Measurements from ENCODE around the gene ZNF224.

The ZNF224 gene

GRCh38 chr19:44131955-44132354, 37.8 kb downstream of the ZNF224 start:
- DNase-seq (ENCODE audit: low spot score): no peak

GRCh38 chr19:44141191-44142058, 47.3 kb downstream of the ZNF224 start, which contains the start of gene ZNF234:
ZNF234 (plus strand) TSS chr19:44141554; CDS start chr19:44144633, 3,079 bp downstream.
- DNase-seq (ENCODE audit: low spot score): peak; percentile 89

- no peak for DNase-seq (ENCODE audit: low spot score)
Measured at GRCh38 chr19:44142059-44142433, 47.9 kb downstream of the ZNF224 start.

GRCh38 chr19:44149776-44150175, 55.6 kb downstream of the ZNF224 start:
- DNase-seq (ENCODE audit: low spot score): no peak

- DNase-seq (ENCODE audit: low spot score): no peak
Measured at GRCh38 chr19:44151491-44151890, 57.3 kb downstream of the ZNF224 start.

- no peak for DNase-seq (ENCODE audit: low spot score)
Measured at GRCh38 chr19:44156475-44156874, 62.3 kb downstream of the ZNF224 start.
